OCI-LY7 (cell line): ENCODE measurements around the gene ADM5.

ENCODE experiments used
- CTCF ChIP-seq: fragments of 200-600 bp; sonication (generic); conservative IDR thresholded peaks from 2 replicates; pipeline ENCODE4 v1.5.1; 2014; ENCODE audit warnings: mild to moderate bottlenecking, antibody characterized with exemption, low read length, moderate library complexity, mixed read lengths
- EZH2phosphoT487 ChIP-seq: fragments of 200-600 bp; sonication (generic); IDR thresholded peaks from 2 replicates; pipeline ENCODE4 v1.6.1; 2018; ENCODE audit warnings: low read depth, borderline replicate concordance, mild to moderate bottlenecking, mixed run types, antibody characterized with exemption, low read length, moderate library complexity, mixed read lengths

DNA sequence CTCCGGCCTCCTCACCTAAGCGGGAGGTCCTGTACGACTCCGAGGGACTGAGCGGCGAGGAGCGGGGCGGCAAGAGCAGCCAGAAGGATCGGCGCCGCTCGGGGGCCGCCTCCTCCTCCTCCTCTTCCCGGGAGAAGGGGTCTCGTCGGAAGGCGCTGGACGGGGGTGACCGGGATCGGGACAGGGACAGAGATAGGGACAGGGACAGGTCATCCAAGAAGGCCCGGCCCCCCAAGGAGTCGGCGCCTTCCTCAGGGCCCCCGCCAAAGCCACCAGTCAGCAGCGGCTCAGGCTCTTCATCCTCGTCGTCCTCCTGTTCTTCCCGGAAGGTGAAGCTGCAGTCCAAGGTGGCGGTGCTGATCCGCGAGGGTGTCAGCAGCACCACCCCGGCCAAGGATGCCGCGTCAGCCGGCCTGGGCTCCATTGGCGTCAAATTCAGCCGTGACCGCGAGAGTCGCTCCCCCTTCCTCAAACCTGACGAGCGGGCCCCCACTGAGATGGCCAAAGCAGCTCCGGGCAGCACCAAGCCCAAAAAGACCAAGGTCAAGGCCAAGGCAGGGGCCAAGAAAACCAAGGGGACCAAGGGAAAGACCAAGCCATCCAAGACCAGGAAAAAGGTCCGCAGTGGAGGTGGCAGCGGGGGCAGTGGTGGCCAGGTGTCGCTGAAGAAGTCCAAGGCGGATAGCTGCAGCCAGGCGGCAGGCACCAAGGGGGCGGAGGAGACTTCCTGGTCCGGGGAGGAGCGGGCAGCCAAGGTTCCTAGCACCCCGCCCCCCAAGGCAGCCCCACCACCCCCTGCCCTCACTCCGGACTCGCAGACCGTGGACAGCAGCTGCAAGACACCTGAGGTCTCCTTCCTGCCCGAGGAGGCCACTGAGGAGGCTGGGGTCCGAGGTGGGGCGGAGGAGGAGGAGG is 36.6 kb upstream of the ADM5 start:
- no peak for TF ChIP-seq CTCF
- no peak for TF ChIP-seq EZH2phosphoT487
